ENCODE measurements around the gene TRPM1. TPM values are rescaled to one million over a fixed set of nuclear protein-coding genes. Genes with fewer than 3 reads are reported as not detected.

Gene TRPM1
- total RNA-seq, 4 donors from 2014 or later: 0.19 to 1.8 TPM; not detected in 2

DNA sequence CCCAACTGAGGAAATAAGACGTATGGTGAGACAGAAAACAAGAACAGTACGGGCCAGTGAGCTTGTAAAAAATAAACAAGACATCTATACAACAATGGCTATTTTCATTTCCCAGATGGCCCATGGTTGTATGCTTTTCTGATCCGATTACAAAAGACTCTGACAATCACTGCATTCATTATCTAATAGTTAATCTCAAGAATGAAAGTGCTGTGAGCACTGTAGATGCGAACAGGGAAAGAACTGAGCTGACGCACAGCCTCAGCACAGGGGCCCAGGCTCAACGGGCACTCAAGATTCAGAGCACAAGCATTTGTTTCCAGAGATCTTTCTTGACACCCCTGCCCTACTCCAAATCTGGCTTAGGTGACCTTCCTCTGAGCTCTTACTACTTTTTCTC is 117.0 kb downstream of the TRPM1 start:
- DNase-seq (ENCODE audit: low spot score): no peak
- ATAC-seq (ENCODE audit: low FRiP score): no peak

DNA sequence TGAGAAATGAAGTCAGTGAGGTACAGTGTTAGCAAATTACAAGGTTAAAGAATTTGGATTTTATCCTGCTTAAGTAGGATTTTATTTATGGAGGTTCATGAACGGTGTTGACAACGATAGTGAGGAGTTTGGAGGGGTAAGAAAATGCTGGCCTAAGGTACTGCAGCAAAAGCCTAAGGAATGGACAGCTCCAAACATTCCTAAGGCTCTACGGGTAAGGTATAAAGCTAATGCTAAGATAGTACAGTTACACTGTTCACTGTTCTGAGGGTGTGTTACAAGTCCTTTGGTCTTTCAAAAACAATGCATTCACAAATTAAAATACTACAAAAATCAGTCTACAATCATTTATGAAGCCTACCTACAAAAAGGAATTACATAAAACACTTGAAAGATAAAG is 117.4 kb downstream of the TRPM1 start:
- no peak for DNase-seq (ENCODE audit: low spot score)
- no peak for ATAC-seq (ENCODE audit: low FRiP score)
- TF ChIP-seq, protein P1, sequence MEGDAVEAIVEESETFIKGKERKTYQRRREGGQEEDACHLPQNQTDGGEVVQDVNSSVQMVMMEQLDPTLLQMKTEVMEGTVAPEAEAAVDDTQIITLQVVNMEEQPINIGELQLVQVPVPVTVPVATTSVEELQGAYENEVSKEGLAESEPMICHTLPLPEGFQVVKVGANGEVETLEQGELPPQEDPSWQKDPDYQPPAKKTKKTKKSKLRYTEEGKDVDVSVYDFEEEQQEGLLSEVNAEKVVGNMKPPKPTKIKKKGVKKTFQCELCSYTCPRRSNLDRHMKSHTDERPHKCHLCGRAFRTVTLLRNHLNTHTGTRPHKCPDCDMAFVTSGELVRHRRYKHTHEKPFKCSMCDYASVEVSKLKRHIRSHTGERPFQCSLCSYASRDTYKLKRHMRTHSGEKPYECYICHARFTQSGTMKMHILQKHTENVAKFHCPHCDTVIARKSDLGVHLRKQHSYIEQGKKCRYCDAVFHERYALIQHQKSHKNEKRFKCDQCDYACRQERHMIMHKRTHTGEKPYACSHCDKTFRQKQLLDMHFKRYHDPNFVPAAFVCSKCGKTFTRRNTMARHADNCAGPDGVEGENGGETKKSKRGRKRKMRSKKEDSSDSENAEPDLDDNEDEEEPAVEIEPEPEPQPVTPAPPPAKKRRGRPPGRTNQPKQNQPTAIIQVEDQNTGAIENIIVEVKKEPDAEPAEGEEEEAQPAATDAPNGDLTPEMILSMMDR (IDR thresholded peaks at IDR 0.05): no peak

More for the DNA sequence above, 117.0 kb downstream of the TRPM1 start:
- TF ChIP-seq, protein P1 (IDR thresholded peaks at IDR 0.05): no peak

DNA sequence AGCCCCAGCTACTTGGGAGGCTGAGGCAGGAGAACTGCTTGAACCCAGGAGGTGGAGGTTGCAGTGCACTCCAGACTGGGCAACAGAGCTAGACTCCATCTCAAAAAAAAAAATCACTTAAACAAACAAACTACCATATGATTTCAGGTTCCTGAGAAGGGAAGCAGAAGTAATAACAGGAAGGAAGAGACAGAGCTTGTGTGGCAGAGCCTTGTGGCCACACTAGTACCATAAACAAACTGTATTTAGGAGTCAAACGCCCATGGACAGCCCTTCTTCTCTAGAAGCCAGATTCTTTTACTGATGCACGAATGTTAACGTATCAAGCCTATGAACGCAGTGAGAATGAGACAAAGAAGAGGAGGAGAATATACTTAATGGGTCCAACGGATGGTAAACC is 122.1 kb downstream of the TRPM1 start:
- TF ChIP-seq, protein P1 (IDR thresholded peaks at IDR 0.05): no peak
- ATAC-seq (ENCODE audit: low FRiP score) (no peak), DNase-seq (ENCODE audit: low spot score) (no peak)

DNA sequence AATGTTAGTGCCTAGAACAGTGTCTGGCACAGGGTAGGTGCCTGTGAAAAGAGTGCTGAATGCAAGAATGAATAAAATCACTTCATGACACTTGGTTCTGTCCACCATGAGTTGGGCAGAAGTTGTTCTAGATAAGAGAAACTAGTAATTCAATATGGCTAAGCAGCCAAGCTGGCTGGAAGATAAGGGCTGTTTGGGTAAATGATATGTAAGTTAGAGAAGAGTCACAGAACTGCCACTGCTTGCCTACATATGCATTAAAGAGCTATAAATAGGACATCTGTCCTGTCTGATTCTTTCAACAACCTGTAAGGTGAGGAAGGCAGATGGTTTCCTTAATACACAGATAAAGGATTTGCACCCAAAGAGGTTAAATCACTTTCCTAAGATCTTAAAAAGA is 123.2 kb downstream of the TRPM1 start:
- ATAC-seq (ENCODE audit: low FRiP score): no peak

DNA sequence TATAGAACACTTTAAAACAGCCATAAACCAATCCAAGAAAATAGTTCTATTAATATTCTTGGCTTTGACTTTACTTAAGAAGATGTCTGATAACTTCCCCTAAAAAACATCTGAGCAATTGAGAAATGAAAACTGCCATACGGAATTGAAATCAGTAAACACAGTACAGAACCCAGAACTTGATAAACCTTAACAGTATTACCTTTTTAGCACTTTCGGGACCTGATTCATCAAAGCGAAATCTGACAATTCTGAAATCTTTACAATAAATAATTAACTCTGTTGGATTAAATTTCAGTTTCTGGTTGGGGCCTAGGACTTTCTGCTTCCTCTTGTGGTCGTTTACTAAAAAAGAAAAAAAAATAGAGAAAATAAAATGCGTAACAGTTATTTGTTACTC is 127.4 kb downstream of the TRPM1 start:
- DNase-seq (ENCODE audit: low spot score) (no peak), ATAC-seq (ENCODE audit: low FRiP score) (no peak)
- TF ChIP-seq, protein P1 (IDR thresholded peaks at IDR 0.05): no peak

More for the DNA sequence above, 123.2 kb downstream of the TRPM1 start:
- no peak for DNase-seq (ENCODE audit: low spot score)
- TF ChIP-seq, protein P1 (IDR thresholded peaks at IDR 0.05): no peak

DNA sequence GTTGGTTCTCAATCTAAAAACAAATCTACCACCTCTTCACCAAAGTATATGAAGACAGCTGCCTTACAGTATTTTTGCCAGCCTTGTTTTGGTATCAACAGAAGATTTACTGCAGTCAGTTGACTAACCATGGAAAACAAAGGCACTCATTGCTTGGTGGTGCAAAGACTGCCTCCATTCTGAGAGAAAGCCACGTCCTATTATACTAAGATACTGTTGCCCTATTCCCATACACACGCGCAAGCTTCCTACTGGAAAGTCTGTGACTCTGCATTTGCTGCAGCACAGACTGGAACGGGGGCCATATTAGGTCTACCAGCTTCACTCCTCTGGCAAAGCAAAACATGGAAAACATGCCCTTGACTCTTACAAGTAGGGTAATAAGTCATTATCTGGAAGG is 128.1 kb downstream of the TRPM1 start:
- TF ChIP-seq, protein P1 (IDR thresholded peaks at IDR 0.05): no peak
- DNase-seq (ENCODE audit: low spot score) (no peak), ATAC-seq (ENCODE audit: low FRiP score) (no peak)

DNA sequence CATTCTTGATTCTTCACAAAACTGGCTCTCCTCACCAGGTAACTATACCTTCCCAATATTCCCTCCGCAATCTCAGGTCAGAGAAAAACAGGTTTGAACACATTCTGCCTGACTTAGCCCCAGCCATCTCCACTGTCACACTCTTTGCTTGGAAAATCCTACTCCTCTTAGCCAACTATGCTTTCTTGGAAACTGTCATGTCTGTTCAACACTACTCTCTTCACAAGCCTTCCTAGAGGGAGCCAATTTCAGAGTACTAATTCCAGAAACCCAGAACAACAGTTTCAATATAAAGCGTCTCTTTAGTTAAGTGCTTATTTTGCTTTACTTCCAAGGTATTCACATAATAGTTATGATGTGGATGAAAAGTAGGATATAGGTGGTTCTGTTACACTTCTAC is 131.8 kb downstream of the TRPM1 start:
- no peak for ATAC-seq (ENCODE audit: low FRiP score)
- no peak for DNase-seq (ENCODE audit: low spot score)
- TF ChIP-seq, protein P1 (IDR thresholded peaks at IDR 0.05): no peak
